SK-N-MC (cell line): ENCODE results near the gene DIP2C.

Source experiments
- DNase-seq: peaks from one replicate; pipeline ENCODE4 v3.0.0-alpha.2; 2011; ENCODE audit warnings: low read depth, low spot score
- H3K27ac ChIP-seq: fragments of 200-600 bp; sonication (generic); 2 replicates; pipeline ENCODE4 v1.5.1; 2016; ENCODE audit warnings: mixed run types
- H3K36me3 ChIP-seq: fragments of 200-600 bp; sonication (generic); 2 replicates; pipeline ENCODE4 v1.6.1; 2017; ENCODE audit warnings: antibody characterized with exemption, low read length, mixed read lengths; ENCODE audit not compliant: insufficient read depth
- H3K4me3 ChIP-seq: fragments of 200-600 bp; sonication (generic); 2 replicates; pipeline ENCODE4 v1.5.1; 2016
- H3K9ac ChIP-seq: fragments of 200-600 bp; sonication (generic); 2 replicates; pipeline ENCODE4 v1.8.0; 2017; ENCODE audit warnings: mixed run types, mixed read lengths; ENCODE audit not compliant: insufficient read length
- H3K9me3 ChIP-seq: fragments of 200-600 bp; sonication (generic); 2 replicates; pipeline ENCODE4 v1.6.1; 2017; ENCODE audit warnings: low read depth, mild to moderate bottlenecking, antibody characterized with exemption, low read length, moderate library complexity, mixed read lengths
- EZH2 ChIP-seq: fragments of 200-600 bp; sonication (generic); IDR thresholded peaks from one replicate; pipeline ENCODE4 v1.6.1; 2017; ENCODE audit warnings: antibody characterized with exemption
- FOXP2 ChIP-seq: optimal IDR thresholded peaks from 2 replicates; pipeline ENCODE3; 2011; ENCODE audit warnings: mild to moderate bottlenecking, moderate library complexity; ENCODE audit not compliant: insufficient read depth; ENCODE audit errors: extremely low read length, control extremely low read depth
- POLR2AphosphoS5 ChIP-seq: IDR thresholded peaks from 2 replicates; pipeline ENCODE4 v1.6.1; 2012; ENCODE audit warnings: mild to moderate bottlenecking, low read depth, low read length, borderline replicate concordance

DIP2C gene

GRCh38 chr10:381805-382204 lies 307.7 kb downstream of the DIP2C start:
- no peak for TF ChIP-seq POLR2AphosphoS5
- no peak for TF ChIP-seq FOXP2
- TF ChIP-seq EZH2: no peak
- Histone ChIP-seq H3K27ac (no peak overlapping the region), H3K36me3 (no peaks in the 10 kb centered on the region), H3K9me3 (no peaks in the 10 kb centered on the region), H3K9ac (no peak overlapping the region), H3K4me3 (no peak overlapping the region)
- DNase-seq: no peak

- H3K36me3 ChIP-seq: no peaks in the 10 kb centered on the region
- no peaks in the 10 kb centered on the region for H3K9me3 ChIP-seq
Observed at GRCh38 chr10:381346-381745, 308.1 kb downstream of the DIP2C start.

GRCh38 chr10:380313-380940 lies 309.0 kb downstream of the DIP2C start:
- TF ChIP-seq POLR2AphosphoS5 (no peak), FOXP2 (no peak)
- H3K9me3 ChIP-seq: no peaks in the 10 kb centered on the region
- no peak for DNase-seq
- no peak overlapping the region for H3K27ac ChIP-seq
- H3K4me3 ChIP-seq: no peak overlapping the region
- peaks cover under 1% of the 10 kb centered on the region; the same call in 1 of the 2 replicates for H3K36me3 ChIP-seq
- no peak overlapping the region for H3K9ac ChIP-seq

More at GRCh38 chr10:381346-381745, 308.1 kb downstream of the DIP2C start:
- DNase-seq: no peak
- Histone ChIP-seq H3K9ac (no peak overlapping the region), H3K4me3 (no peak overlapping the region), H3K27ac (no peak overlapping the region)
- TF ChIP-seq FOXP2 (no peak), EZH2 (no peak), POLR2AphosphoS5 (no peak)

- Histone ChIP-seq H3K36me3 (peaks cover 8% of the 10 kb centered on the region; the same call in 1 of the 2 replicates), H3K4me3 (no peak overlapping the region), H3K9ac (no peak overlapping the region), H3K27ac (no peak overlapping the region), H3K9me3 (no peaks in the 10 kb centered on the region)
- TF ChIP-seq POLR2AphosphoS5 (no peak), EZH2 (no peak), FOXP2 (no peak)
- DNase-seq: no peak
Observed at GRCh38 chr10:378930-379704, 310.4 kb downstream of the DIP2C start.

GRCh38 chr10:378230-378929 lies 311.1 kb downstream of the DIP2C start:
- no peak overlapping the region for H3K9ac ChIP-seq
- H3K27ac ChIP-seq: no peak overlapping the region
- no peak overlapping the region for H3K4me3 ChIP-seq
- H3K36me3 ChIP-seq: peaks cover 8% of the 10 kb centered on the region; the same call in 1 of the 2 replicates
- DNase-seq: no peak
- no peaks in the 10 kb centered on the region for H3K9me3 ChIP-seq
- TF ChIP-seq POLR2AphosphoS5 (no peak), EZH2 (no peak), FOXP2 (no peak)

- H3K9ac ChIP-seq: no peak overlapping the region
- no peak overlapping the region for H3K4me3 ChIP-seq
- no peak overlapping the region for H3K27ac ChIP-seq
- no peaks in the 10 kb centered on the region for H3K9me3 ChIP-seq
- no peak for TF ChIP-seq POLR2AphosphoS5
- TF ChIP-seq EZH2: no peak
- TF ChIP-seq FOXP2: no peak
- peaks cover 8% of the 10 kb centered on the region; the same call in 1 of the 2 replicates for H3K36me3 ChIP-seq
- DNase-seq: no peak
Observed at GRCh38 chr10:377228-377627, 312.2 kb downstream of the DIP2C start.

- Histone ChIP-seq H3K9ac (no peak overlapping the region), H3K27ac (no peak overlapping the region), H3K36me3 (peaks cover 8% of the 10 kb centered on the region; the same call in 1 of the 2 replicates), H3K9me3 (no peaks in the 10 kb centered on the region), H3K4me3 (no peak overlapping the region)
- DNase-seq: no peak
- TF ChIP-seq POLR2AphosphoS5: no peak
- TF ChIP-seq EZH2: no peak
- no peak for TF ChIP-seq FOXP2
Observed at GRCh38 chr10:375815-376505, 313.5 kb downstream of the DIP2C start.
